Measurements from ENCODE around the gene NR2C1.

DNA sequence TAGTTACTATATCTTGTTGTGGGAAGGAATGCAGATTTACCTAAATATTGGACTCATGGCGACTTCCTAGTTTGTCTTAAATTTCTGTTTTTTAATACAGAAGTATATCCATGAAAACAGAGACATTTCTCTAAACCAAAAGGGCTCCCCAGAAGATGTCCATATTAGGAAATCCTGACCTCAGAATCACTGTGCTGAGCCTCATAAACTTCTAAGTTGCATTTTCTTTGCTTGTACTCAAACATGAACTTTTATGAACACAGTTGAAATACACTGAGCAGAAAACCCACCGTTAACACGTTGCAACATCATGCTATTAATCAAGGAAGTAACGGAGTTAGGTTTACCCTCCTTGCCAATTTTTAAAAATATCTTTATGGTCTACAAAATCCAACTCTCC is 42.9 kb upstream of the NR2C1 start:
- TF ChIP-seq CTCF (IDR thresholded peaks at IDR 0.05) (no peak), USF1 (CRISPR knock-in tag; IDR thresholded peaks at IDR 0.05) (no peak), ZNF396 (CRISPR knock-in tag; IDR thresholded peaks at IDR 0.05; ENCODE audit: borderline replicate concordance) (no peak), ZBTB21 (CRISPR knock-in tag; IDR thresholded peaks at IDR 0.05; ENCODE audit: borderline replicate concordance) (no peak)
